Nephron progenitor cell (in vitro differentiated cells): ENCODE results near the gene CREB5.

Source experiments
- DNase-seq: peaks from one replicate; pipeline ENCODE4 v3.0.0; 2021
- H3K27ac Mint-ChIP-seq: 2 replicates; pipeline ENCODE4 v1.8.0; 2021; ENCODE audit warnings: mild to moderate bottlenecking, moderate library complexity, mixed read lengths
- H3K27me3 Mint-ChIP-seq: 2 replicates; pipeline ENCODE4 v1.8.0; 2021; ENCODE audit warnings: mild to moderate bottlenecking, low read depth, mixed read lengths; ENCODE audit not compliant: poor library complexity
- H3K36me3 Mint-ChIP-seq: 2 replicates; pipeline ENCODE4 v1.8.0; 2021; ENCODE audit warnings: low read depth, mixed read lengths
- H3K4me1 Mint-ChIP-seq: 2 replicates; pipeline ENCODE4 v1.8.0; 2021; ENCODE audit warnings: mixed read lengths
- H3K4me3 Mint-ChIP-seq: 2 replicates; pipeline ENCODE4 v1.8.0; 2021; ENCODE audit warnings: mild to moderate bottlenecking, moderate library complexity, mixed read lengths
- H3K9me3 Mint-ChIP-seq: 2 replicates; pipeline ENCODE4 v1.8.0; 2021; ENCODE audit warnings: mild to moderate bottlenecking, moderate library complexity, mixed read lengths
- CTCF ChIP-seq: fragments of 200-600 bp; sonication (generic); IDR thresholded peaks from 2 replicates; pipeline ENCODE4 v1.5.0; 2021; ENCODE audit warnings: antibody characterized with exemption

CREB5 gene

GRCh38 chr7:28433699-28434219 lies 21.4 kb downstream of the CREB5 start:
- Mint-ChIP-seq H3K9me3 (no peaks in the 10 kb centered on the region), H3K4me1 (peaks cover 26% of the 10 kb centered on the region)
- no peak for DNase-seq

GRCh38 chr7:28434510-28434909 lies 22.2 kb downstream of the CREB5 start:
- Mint-ChIP-seq H3K27ac (no peak overlapping the region), H3K27me3 (peaks cover 5% of the 10 kb centered on the region), H3K36me3 (no peaks in the 10 kb centered on the region), H3K4me1 (peaks cover 26% of the 10 kb centered on the region), H3K4me3 (no peak overlapping the region), H3K9me3 (no peaks in the 10 kb centered on the region)
- no peak for TF ChIP-seq CTCF
- no peak for DNase-seq

More at GRCh38 chr7:28433699-28434219, 21.4 kb downstream of the CREB5 start:
- H3K36me3 Mint-ChIP-seq: no peaks in the 10 kb centered on the region
- no peak for TF ChIP-seq CTCF
- no peak overlapping the region for H3K4me3 Mint-ChIP-seq
- H3K27me3 Mint-ChIP-seq: peaks cover 5% of the 10 kb centered on the region
- H3K27ac Mint-ChIP-seq: no peak overlapping the region

DNA sequence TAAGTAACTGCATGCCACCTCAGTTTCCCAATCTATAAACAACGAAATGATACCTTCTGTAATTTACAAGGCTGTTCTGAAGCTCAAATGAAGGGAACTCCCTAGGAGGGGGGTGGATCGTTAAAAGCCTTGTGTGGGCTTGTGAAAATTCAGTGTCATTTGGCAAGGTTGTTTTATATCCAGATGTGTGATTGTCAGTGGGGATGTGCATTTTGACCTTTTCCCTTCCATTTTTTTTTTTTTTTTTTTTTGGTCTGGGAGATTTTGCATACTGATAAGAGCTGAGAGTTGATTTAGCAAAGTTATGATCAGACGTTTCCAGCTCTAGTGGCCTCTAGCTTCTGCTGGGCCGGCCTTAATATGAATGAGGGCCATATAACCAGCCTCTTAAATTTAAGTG lies 22.8 kb downstream of the CREB5 start:
- H3K27me3 Mint-ChIP-seq: peaks cover 5% of the 10 kb centered on the region
- DNase-seq: no peak
- no peak for TF ChIP-seq CTCF
- no peak overlapping the region for H3K27ac Mint-ChIP-seq
- no peak overlapping the region for H3K4me3 Mint-ChIP-seq
- H3K9me3 Mint-ChIP-seq: no peaks in the 10 kb centered on the region
- peaks cover 26% of the 10 kb centered on the region for H3K4me1 Mint-ChIP-seq
- H3K36me3 Mint-ChIP-seq: no peaks in the 10 kb centered on the region

DNA sequence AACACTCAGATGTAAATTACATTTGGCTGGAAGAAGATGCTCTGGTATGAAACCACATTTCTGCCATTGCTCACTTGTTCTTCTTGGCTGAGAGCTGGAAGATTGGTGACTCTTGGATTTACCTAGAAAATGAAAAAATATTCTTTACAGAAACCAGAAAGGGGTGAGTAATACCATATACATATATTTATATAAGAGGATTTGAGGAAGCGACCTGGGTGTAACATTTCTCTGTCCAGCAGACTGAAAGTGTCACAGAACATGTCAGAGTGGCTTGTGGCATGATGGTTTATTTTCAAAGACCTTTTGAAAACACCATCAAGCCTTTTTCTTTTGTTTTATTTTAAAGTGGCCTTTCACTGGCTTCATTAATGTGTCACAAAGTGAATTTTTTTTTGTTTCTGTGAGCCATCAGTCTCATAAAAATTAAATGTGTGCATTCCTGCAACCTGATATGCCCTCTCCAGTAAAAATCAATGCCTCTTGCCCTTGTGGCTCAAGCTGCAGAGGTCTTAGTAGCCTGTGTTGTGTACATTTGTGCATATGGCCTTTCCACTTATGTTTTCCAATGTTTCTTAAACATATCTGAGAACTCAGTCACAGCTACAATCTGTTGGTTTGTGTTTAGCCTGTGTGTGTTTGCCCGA lies 23.5 kb downstream of the CREB5 start:
- Mint-ChIP-seq H3K36me3 (no peaks in the 10 kb centered on the region), H3K9me3 (no peaks in the 10 kb centered on the region), H3K4me1 (peaks cover 26% of the 10 kb centered on the region), H3K27ac (no peak overlapping the region), H3K27me3 (peaks cover 5% of the 10 kb centered on the region), H3K4me3 (no peak overlapping the region)
- no peak for TF ChIP-seq CTCF
- DNase-seq: no peak

DNA sequence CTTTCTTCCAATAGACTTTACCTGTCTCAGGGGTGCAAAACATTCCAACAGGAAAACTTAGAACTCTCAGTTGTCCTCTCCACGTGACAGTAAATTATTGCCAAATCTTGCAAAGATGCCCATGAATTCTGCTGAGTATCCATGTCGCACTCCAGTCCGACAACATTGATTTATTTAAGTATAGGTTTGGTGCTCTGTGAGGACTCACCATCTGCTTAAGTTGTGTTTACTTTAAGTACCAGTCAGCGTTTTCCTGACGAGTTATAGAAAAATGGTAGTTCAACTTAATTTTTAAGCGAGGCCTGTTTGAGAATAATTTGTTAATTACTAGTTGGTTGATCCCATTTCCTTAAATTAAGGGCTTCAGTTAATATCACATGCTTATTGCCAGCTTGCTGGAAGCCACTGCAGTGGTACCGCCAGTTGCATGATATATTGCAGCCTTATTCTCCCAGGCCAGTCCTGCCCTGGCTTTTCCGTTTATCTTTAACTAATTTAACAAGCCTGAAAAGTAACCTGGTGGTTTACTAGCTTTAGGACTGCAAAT lies 27.8 kb downstream of the CREB5 start:
- peaks cover 21% of the 10 kb centered on the region for H3K9me3 Mint-ChIP-seq
- no peak overlapping the region for H3K27ac Mint-ChIP-seq
- TF ChIP-seq CTCF: no peak
- peaks cover 12% of the 10 kb centered on the region for H3K36me3 Mint-ChIP-seq
- no peak for DNase-seq
- no peak overlapping the region for H3K4me3 Mint-ChIP-seq
- peaks cover 5% of the 10 kb centered on the region for H3K27me3 Mint-ChIP-seq
- peaks cover 17% of the 10 kb centered on the region for H3K4me1 Mint-ChIP-seq
